Left ventricle myocardium inferior (tissue), 1 donor: ENCODE results near the gene NECTIN4. TPM values are rescaled to one million over a fixed set of nuclear protein-coding genes. Genes with fewer than 3 reads are reported as not detected.

Source experiments
- DNase-seq: peaks from one replicate; pipeline ENCODE4 v3.0.0-alpha.2; 2020
- H3K27ac ChIP-seq: fragments of 200-600 bp; replicated peaks from 2 replicates; pipeline ENCODE4 v1.8.0; 2021
- H3K27me3 ChIP-seq: fragments of 200-600 bp; 2 replicates; pipeline ENCODE4 v1.8.0; 2021; ENCODE audit warnings: low read depth
- H3K36me3 ChIP-seq: fragments of 200-600 bp; 2 replicates; pipeline ENCODE4 v1.8.0; 2021
- H3K4me1 ChIP-seq: fragments of 200-600 bp; 2 replicates; pipeline ENCODE4 v1.8.0; 2021
- H3K4me3 ChIP-seq: fragments of 200-600 bp; 2 replicates; pipeline ENCODE4 v1.8.0; 2021; ENCODE audit warnings: mild to moderate bottlenecking, moderate library complexity
- H3K9me3 ChIP-seq: fragments of 200-600 bp; replicated peaks from 2 replicates; pipeline ENCODE4 v1.8.0; 2021
- CTCF ChIP-seq: fragments of 200-600 bp; IDR thresholded peaks from 2 replicates; pipeline ENCODE4 v1.8.0; 2021; ENCODE audit warnings: antibody characterized with exemption, mild to moderate bottlenecking, borderline replicate concordance
- intact Hi-C: fragments of 100-400 bp; cut with micrococcal nuclease; formaldehyde crosslinking; loops from one replicate; pipeline ENCODE4 v1.11.0; 2022
- long read RNA-seq: library from polyadenylated mRNA; unstranded; transcript quantifications from one replicate; pipeline ENCODE4 v2.0.0, GENCODE V29; 2021
- total RNA-seq: library from RNA; stranded (reverse); fragmentation: NEBNext Ultra II Directional; extraction: Animal tissue kit (Norgen Biotek cat#: 25700); gene quantifications from one replicate; pipeline ENCODE4 v1.2.1, GENCODE V29; 2021
- donor health status: DM: no; HTN: yes; CAD: no; lungs with severe emphysema.

NECTIN4 gene
- total RNA-seq = not detected
- long read RNA-seq = 0 reads

- Histone ChIP-seq H3K36me3 (no peaks in the 10 kb centered on the region), H3K27ac (no peak within 1 kb of the TSS), H3K4me3 (no peak within 1 kb of the TSS), H3K9me3 (no peaks in the 10 kb centered on the region), H3K27me3 (peaks cover 8% of the 10 kb centered on the region), H3K4me1 (no peaks in the 10 kb centered on the region)
- TF ChIP-seq CTCF = no peak
- intact Hi-C loops = no loop called here
- no peak for DNase-seq
Observed at GRCh38 chr1:161089251-161089924, at the start of gene NECTIN4. Gene NECTIN4 (minus strand): TSS chr1:161089558. CDS start chr1:161089296, 262 bp downstream.

- no peak for DNase-seq
- Histone ChIP-seq H3K4me1 (peaks cover 33% of the 10 kb centered on the region), H3K27me3 (no peaks in the 10 kb centered on the region), H3K36me3 (no peaks in the 10 kb centered on the region), H3K27ac (peak overlapping the region; percentile 23), H3K9me3 (no peaks in the 10 kb centered on the region), H3K4me3 (no peak overlapping the region)
- intact Hi-C loops = no loop called here
- TF ChIP-seq CTCF = no peak
Observed at GRCh38 chr1:161138431-161138830, 49.1 kb upstream of the NECTIN4 start.

GRCh38 chr1:161137881-161138280 lies 48.5 kb upstream of the NECTIN4 start:
- Histone ChIP-seq H3K9me3 (no peaks in the 10 kb centered on the region), H3K4me3 (no peak overlapping the region), H3K27me3 (no peaks in the 10 kb centered on the region), H3K4me1 (peaks cover 38% of the 10 kb centered on the region), H3K27ac (peak overlapping the region; percentile 45), H3K36me3 (no peaks in the 10 kb centered on the region)
- no peak for DNase-seq
- intact Hi-C loops = no loop called here
- TF ChIP-seq CTCF = no peak

- no peaks in the 10 kb centered on the region for H3K9me3 ChIP-seq
- H3K4me1 ChIP-seq = peaks cover 71% of the 10 kb centered on the region
- TF ChIP-seq CTCF = no peak
- peaks cover 9% of the 10 kb centered on the region for H3K36me3 ChIP-seq
- DNase-seq = no peak
- intact Hi-C loops = no loop called here
- peak overlapping the region; percentile 97 for H3K27ac ChIP-seq
- peak overlapping the region; percentile 80 for H3K4me3 ChIP-seq
- H3K27me3 ChIP-seq = no peaks in the 10 kb centered on the region
Observed at GRCh38 chr1:161133220-161133740, 43.9 kb upstream of the NECTIN4 start.

GRCh38 chr1:161132410-161133219 lies 43.3 kb upstream of the NECTIN4 start, which contains the start of gene DEDD:
Gene DEDD (minus strand): TSS chr1:161132667. CDS start chr1:161124462, 8,205 bp downstream.
- peaks cover 71% of the 10 kb centered on the region for H3K4me1 ChIP-seq

More at GRCh38 chr1:161132410-161133219, 43.3 kb upstream of the NECTIN4 start, which contains the start of gene DEDD:
- Histone ChIP-seq H3K27me3 (no peaks in the 10 kb centered on the region), H3K27ac (peak within 1 kb of the TSS; percentile 97), H3K9me3 (no peaks in the 10 kb centered on the region), H3K4me3 (peak within 1 kb of the TSS; percentile 80), H3K36me3 (peaks cover 16% of the 10 kb centered on the region)
- intact Hi-C loops = no loop called here
- DNase-seq = peak; percentile 93
- TF ChIP-seq CTCF = no peak
